Esophagus (tissue), 2 donors: ENCODE measurements around the gene TNXB. TPM values are rescaled to one million over a fixed set of nuclear protein-coding genes. Genes with fewer than 3 reads are reported as not detected.

Experiments used
- H3K27ac ChIP-seq, 2 donors: one replicate each; pipeline ENCODE4 v1.5.1; 2013; ENCODE audit warnings: low read depth in 2 of 2, mild to moderate bottlenecking in 2 of 2, inconsistent platforms in 1 of 2, low read length in 1 of 2, moderate library complexity in 1 of 2
- H3K27me3 ChIP-seq, 2 donors: one replicate each; pipeline ENCODE4 v1.6.1; 2013; ENCODE audit warnings: low read length in 2 of 2, control low read depth in 1 of 2, mild to moderate bottlenecking in 1 of 2; ENCODE audit not compliant: insufficient read depth in 2 of 2, control insufficient read depth in 1 of 2
- H3K36me3 ChIP-seq, 2 donors: one replicate each; pipeline ENCODE4 v1.6.1; 2013; ENCODE audit warnings: low read length in 1 of 2; ENCODE audit not compliant: control insufficient read depth in 2 of 2, insufficient read depth in 2 of 2
- H3K4me1 ChIP-seq, 2 donors: one replicate each; pipeline ENCODE4 v1.6.1; 2013; ENCODE audit warnings: low read length in 1 of 2; ENCODE audit not compliant: control insufficient read depth in 2 of 2, insufficient read depth in 2 of 2
- H3K4me3 ChIP-seq, 2 donors: one replicate each; pipeline ENCODE4 v1.5.1; 2013; ENCODE audit warnings: low read length in 2 of 2, mild to moderate bottlenecking in 2 of 2, low read depth in 1 of 2, moderate library complexity in 1 of 2
- H3K9me3 ChIP-seq, 2 donors: one replicate each; pipeline ENCODE4 v1.6.1; 2013; ENCODE audit warnings: mild to moderate bottlenecking in 2 of 2, low read depth in 1 of 2, low read length in 1 of 2, moderate library complexity in 1 of 2; ENCODE audit not compliant: control insufficient read depth in 2 of 2, insufficient read depth in 1 of 2
- WGBS, 2 donors: extraction: QIAGEN DNeasy Blood & Tissue Kit; methylation state at CpG; one replicate each; pipeline ENCODE4 v1.1.7; 2013; 5-methylcytosine and 5-hydroxymethylcytosine counted together
- polyA plus RNA-seq, 2 donors: library from polyadenylated mRNA; stranded (reverse); fragments of 200-250 nt; gene quantifications; one replicate each; pipeline ENCODE4 v1.2.3, GENCODE V29; 2013
- donor health status: healthy with polysubstance abuse.
- donor health status: Bipolar disorder and iron deficiency.

Gene TNXB
- polyA plus RNA-seq, result 10 to 100 TPM; 14.8 to 15.5 TPM

- Histone ChIP-seq H3K9me3 (no peaks in the 10 kb centered on the region), H3K4me3 (peak within 1 kb of the TSS; percentile 24 to 30), H3K36me3 (peaks cover 0 to 4% of the 10 kb centered on the region in 2 donors), H3K27ac (peak within 1 kb of the TSS; percentile 69 to 70), H3K27me3 (no peaks in the 10 kb centered on the region), H3K4me1 (peaks cover 7 to 16% of the 10 kb centered on the region in 2 donors)
- 7 to 12% methylated on average over 8 to 12 of the region's 12 CpGs for WGBS, 2 donors
Observed at GRCh38 chr6:32109114-32109764, at the start of gene TNXB. Gene TNXB, minus strand, starts transcription at chr6:32109338. Its CDS starts 11,140 bp downstream, at chr6:32098198.

DNA sequence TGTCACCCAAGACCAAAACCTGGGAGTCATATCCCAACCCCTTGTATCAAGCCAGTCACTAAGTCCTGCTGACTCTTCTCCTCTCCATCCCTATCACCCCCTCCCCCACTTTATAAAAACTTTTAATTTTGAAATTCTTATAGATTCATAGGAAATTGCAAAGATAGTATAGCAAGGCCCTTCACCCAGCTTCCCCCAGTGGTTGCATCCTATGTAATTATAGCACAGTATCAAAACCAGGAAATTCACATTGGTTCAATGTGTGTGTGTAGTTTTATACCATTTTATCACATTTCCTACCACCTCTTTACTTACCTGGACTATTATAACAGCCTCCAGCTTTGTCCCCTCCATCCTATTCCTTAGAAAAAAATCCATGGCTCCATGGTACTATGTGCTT lies 48.9 kb upstream of the TNXB start:
- Histone ChIP-seq H3K4me3 (no peak overlapping the region), H3K4me1 (peaks cover 0 to 11% of the 10 kb centered on the region in 2 donors), H3K36me3 (peaks cover 4 to 24% of the 10 kb centered on the region in 2 donors), H3K27me3 (no peaks in the 10 kb centered on the region), H3K9me3 (no peaks in the 10 kb centered on the region), H3K27ac (no peak overlapping the region)

DNA sequence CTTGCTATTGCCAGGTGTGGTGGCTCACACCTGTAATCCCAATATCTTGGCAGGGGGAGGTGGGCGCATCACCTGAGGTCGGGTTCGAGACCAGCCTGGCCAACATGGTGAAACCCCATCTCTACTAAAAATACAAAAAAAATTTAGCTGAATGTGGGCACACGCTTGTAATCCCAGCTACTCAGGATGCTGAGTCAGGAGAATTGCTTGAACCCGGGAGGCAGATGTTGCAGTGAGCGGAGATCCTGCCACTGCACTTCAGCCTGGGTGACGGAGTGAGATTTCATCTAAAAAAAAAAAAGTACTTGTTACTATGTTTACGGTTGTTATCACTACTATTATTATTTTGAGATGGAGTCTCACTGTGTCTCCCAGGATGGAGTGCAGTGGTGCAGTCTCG lies 47.8 kb upstream of the TNXB start:
- Histone ChIP-seq H3K4me3 (no peak overlapping the region), H3K27me3 (no peaks in the 10 kb centered on the region), H3K9me3 (no peaks in the 10 kb centered on the region), H3K4me1 (peaks cover 3 to 11% of the 10 kb centered on the region in 2 donors), H3K36me3 (peaks cover 4 to 18% of the 10 kb centered on the region in 2 donors), H3K27ac (no peak overlapping the region)
- WGBS, 2 donors, result 89 to 91% methylated on average over 9 of the region's 9 CpGs

DNA sequence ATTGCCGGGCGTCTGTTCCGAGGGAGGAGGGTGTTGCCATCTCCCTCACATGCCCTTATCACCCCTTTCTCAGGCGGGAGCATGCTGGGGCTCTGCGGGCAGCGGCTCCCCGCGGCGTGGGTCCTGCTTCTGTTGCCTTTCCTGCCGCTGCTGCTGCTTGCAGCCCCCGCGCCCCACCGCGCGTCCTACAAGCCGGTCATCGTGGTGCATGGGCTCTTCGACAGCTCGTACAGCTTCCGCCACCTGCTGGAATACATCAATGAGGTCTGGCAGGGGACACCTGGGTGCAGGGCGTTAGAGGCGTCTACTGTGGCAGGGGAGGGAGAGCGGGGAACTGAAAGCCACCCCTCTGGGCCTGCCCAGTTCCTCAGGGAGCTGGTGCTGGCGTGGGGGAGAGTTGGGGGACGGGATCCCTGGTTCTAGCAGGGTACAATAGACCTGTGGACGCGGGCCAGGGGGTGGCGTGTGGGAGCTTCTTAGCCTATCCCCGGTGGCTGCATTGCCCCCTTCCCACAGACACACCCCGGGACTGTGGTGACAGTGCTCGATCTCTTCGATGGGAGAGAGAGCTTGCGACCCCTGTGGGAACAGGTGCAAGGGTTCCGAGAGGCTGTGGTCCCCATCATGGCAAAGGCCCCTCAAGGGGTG lies 45.5 kb upstream of the TNXB start:
- Histone ChIP-seq H3K36me3 (peaks cover 4 to 18% of the 10 kb centered on the region in 2 donors), H3K27me3 (no peaks in the 10 kb centered on the region), H3K4me1 (peaks cover 3 to 11% of the 10 kb centered on the region in 2 donors), H3K27ac (peak overlapping the region; percentile 85 to 97), H3K4me3 (peak overlapping the region; percentile 75 to 92), H3K9me3 (no peaks in the 10 kb centered on the region)
- WGBS, 2 donors, result 3 to 5% methylated on average over 33 to 34 of the region's 34 CpGs

- H3K36me3 ChIP-seq, result peaks cover 4 to 18% of the 10 kb centered on the region in 2 donors
- peak within 1 kb of the TSS; percentile 85 to 97 for H3K27ac ChIP-seq
- peaks cover 3 to 11% of the 10 kb centered on the region in 2 donors for H3K4me1 ChIP-seq
- no peaks in the 10 kb centered on the region for H3K9me3 ChIP-seq
- WGBS, 2 donors, result 1% methylated on average over 52 of the region's 52 CpGs
- H3K4me3 ChIP-seq, result peak within 1 kb of the TSS; percentile 75 to 92
- H3K27me3 ChIP-seq, result no peaks in the 10 kb centered on the region
Observed at GRCh38 chr6:32153564-32154513, 44.7 kb upstream of the TNXB start, which contains the start of gene PPT2. Gene PPT2, plus strand, starts transcription at chr6:32154141. Its CDS starts 454 bp downstream, at chr6:32154595.

DNA sequence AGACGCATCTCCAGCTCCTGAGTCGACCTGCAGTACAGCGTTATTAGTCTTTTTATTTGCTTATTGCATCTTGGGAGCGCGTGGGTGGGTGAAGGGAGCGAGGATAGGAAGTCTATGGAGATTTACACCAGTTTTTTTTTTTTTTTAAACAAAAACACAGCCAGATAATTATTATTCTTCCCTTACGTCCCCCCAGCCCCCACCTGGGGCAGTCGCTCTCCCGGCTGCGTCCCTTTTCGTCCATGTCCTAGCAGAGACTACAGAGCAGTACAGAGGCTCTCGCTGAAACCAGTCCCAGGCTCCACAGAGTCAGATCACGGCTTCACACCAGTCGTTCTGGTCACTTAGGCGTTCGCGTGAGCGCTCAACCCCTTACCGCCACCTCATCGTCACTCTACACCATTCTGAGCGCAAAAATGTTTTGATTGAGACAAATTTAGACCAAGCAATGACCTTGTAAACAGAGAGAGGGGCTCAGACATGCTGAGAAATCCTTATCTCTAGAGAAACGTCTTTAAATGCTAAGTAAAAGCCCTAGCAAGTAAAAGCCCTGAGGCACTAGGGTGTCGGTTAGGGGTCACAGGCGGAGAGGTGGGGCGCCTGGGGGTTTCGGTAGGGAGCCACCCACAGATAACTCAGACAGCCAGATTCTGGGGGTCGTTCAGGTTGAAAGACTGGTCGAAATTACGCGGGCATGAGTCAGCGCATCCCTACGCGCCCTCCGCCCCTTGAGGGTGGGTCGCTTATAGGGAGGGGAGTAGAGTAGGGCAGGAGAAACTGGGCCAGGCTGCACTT lies 43.8 kb upstream of the TNXB start:
- WGBS, 2 donors, result 19 to 29% methylated on average over 35 of the region's 35 CpGs
- peaks cover 4 to 15% of the 10 kb centered on the region in 2 donors for H3K36me3 ChIP-seq
- H3K27ac ChIP-seq, result peak overlapping the region; percentile 85 to 97
- peaks cover 3 to 11% of the 10 kb centered on the region in 2 donors for H3K4me1 ChIP-seq
- H3K9me3 ChIP-seq, result no peaks in the 10 kb centered on the region
- H3K4me3 ChIP-seq, result peak overlapping the region; percentile 75 to 92
- no peaks in the 10 kb centered on the region for H3K27me3 ChIP-seq

DNA sequence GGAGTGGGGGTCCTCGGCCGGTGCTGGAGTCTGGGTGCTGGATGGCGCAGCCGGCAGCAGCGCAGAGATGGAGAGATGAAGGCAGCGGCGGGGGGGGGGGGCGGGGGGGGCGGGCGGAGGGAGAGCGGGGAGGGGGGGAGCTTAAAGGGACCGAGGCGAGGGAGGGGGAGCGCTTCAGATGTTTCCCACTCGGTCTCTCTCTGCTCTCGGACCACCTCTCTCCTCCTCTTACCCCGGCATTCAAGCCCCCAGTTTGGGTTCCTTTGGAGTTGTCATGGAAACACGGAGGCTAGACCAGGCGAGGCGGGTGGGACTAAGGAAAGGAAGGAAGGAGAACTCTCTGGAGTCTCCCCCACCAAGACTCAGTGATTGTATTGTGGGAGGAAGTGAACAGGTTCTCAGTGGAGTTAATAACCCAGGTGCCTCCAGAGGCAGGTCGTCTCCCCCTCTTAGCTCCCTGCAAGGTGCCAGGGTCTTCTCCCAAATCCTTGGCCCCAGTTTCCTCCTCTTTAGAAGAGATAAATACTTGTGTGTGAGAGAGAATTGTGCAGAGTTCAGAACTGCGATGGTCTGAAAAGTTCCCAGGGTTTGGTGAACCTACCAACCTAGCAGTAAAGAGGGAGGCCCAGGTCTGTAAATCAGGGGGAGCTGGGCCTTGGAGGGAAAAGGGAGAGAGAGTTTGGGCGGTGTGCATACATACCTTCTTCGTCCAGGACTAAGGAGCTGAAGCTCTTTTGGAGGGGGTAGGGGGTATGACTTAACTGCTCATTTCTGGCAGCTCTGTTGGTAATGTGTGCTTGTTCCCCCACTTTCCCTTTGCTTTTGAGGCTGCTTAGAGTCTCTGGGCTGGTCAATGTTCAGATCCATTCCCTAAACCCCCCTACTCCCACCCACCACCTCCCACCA lies 43.0 kb upstream of the TNXB start, which contains the start of gene PRRT1:
TSS of gene PRRT1 (minus strand) at position 77 of the 906 bp plus-strand sequence. CDS start 112 bp downstream, outside the sequence.
- Histone ChIP-seq H3K4me1 (peaks cover 3 to 11% of the 10 kb centered on the region in 2 donors), H3K27ac (peak within 1 kb of the TSS; percentile 85 to 97), H3K36me3 (peaks cover 0 to 8% of the 10 kb centered on the region in 2 donors), H3K9me3 (no peaks in the 10 kb centered on the region), H3K4me3 (peak within 1 kb of the TSS; percentile 25 to 75), H3K27me3 (no peaks in the 10 kb centered on the region)
- whole genome bisulfite sequencing, 2 donors, result 21 to 27% methylated on average over 14 to 17 of the region's 24 CpGs

- Histone ChIP-seq H3K27ac (peak overlapping the region; percentile 13 to 38), H3K27me3 (no peaks in the 10 kb centered on the region), H3K4me1 (peaks cover 3 to 11% of the 10 kb centered on the region in 2 donors), H3K36me3 (peaks cover 0 to 8% of the 10 kb centered on the region in 2 donors), H3K9me3 (no peaks in the 10 kb centered on the region), H3K4me3 (peak overlapping the region; percentile 25 to 29)
- WGBS, 2 donors, result 38 to 40% methylated on average over 8 of the region's 8 CpGs
Observed at GRCh38 chr6:32151181-32151862, 42.2 kb upstream of the TNXB start.
